ENCODE measurements around the gene TMEM45A. TPM values are rescaled to one million over a fixed set of nuclear protein-coding genes. Genes with fewer than 3 reads are reported as not detected.

Gene TMEM45A
- total and polyA plus RNA-seq, 2 donors (not counting 3 experiments of a cell fraction or from before 2014, with no cell fraction given), result 5.6 to 8.6 TPM

- no peak for DNase-seq (ENCODE audit: low read depth, low spot score)
- no peaks in the 10 kb centered on the region for H3K9me3 ChIP-seq (replicated peaks; ENCODE audit: control insufficient read depth, insufficient read depth, low read length)
- H4K20me1 ChIP-seq (replicated peaks; ENCODE audit: control insufficient read depth, extremely low read depth, insufficient read depth, low read length), result no peaks in the 10 kb centered on the region
- dilution Hi-C loops (cut with MboI; ENCODE audit: extremely low pct_ligation_motif_present, low sequenced_read_pairs), result no loop called here
- TF ChIP-seq POLR2A (IDR thresholded peaks at IDR 0.05; ENCODE audit: low read depth, low read length) (no peak), MAX (IDR thresholded peaks at IDR 0.05; ENCODE audit: insufficient read depth, insufficient read length) (no peak), CTCF (IDR thresholded peaks at IDR 0.05; ENCODE audit: extremely low read depth in 1 of 2, insufficient read depth in 1 of 2, low read depth in 1 of 2, low read length in 2 of 2) (no peak), MYC (IDR thresholded peaks at IDR 0.05; ENCODE audit: low read depth, low read length) (no peak), FOS (IDR thresholded peaks at IDR 0.05; ENCODE audit: borderline replicate concordance, insufficient read depth, low read length) (no peak), EZH2 (IDR thresholded peaks at IDR 0.05; ENCODE audit: borderline replicate concordance, low read depth, low read length, severe bottlenecking) (no peak), POLR2AphosphoS5 (IDR thresholded peaks at IDR 0.05; ENCODE audit: insufficient read depth, low read depth, low read length) (no peak), JUN (IDR thresholded peaks at IDR 0.05; ENCODE audit: borderline replicate concordance, insufficient read depth, insufficient read length, low read depth) (no peak), GATA2 (IDR thresholded peaks at IDR 0.05; ENCODE audit: insufficient read depth, insufficient read length, low read depth, low read length) (no peak)
- H3K4me3 ChIP-seq (replicated peaks in 1 of 3; ENCODE audit: insufficient read depth in 1 of 3, low read depth in 1 of 3, low read length in 3 of 3), result no peak overlapping the region
- POLR2A ChIA-PET, result no interaction called here
- no peak overlapping the region for H2AFZ ChIP-seq (ENCODE audit: low read depth, low read length)
- no peaks in the 10 kb centered on the region for H3K36me3 ChIP-seq (ENCODE audit: control insufficient read depth in 2 of 2, extremely low read depth in 1 of 2, insufficient read depth in 2 of 2, low read length in 2 of 2)
- no peak overlapping the region for H3K27ac ChIP-seq (ENCODE audit: insufficient read depth, low read depth, low read length)
- no peak for FAIRE-seq
- H3K27me3 ChIP-seq (ENCODE audit: control insufficient read depth in 2 of 2, insufficient read depth in 2 of 2, low read length in 2 of 2), result no peaks in the 10 kb centered on the region
- no peaks in the 10 kb centered on the region for H3K79me2 ChIP-seq (ENCODE audit: control insufficient read depth, insufficient read depth, low read length)
- intact Hi-C loops (cut with micrococcal nuclease), result no loop called here
- H3K4me2 ChIP-seq (ENCODE audit: insufficient read depth, low read length), result no peak overlapping the region
- H3K9ac ChIP-seq (replicated peaks; ENCODE audit: extremely low read depth, insufficient read depth, low read length), result no peak overlapping the region
- H3K9me1 ChIP-seq (replicated peaks; ENCODE audit: control insufficient read depth, extremely low read depth, insufficient read depth, low read length), result no peaks in the 10 kb centered on the region
- H3K4me1 ChIP-seq (ENCODE audit: control insufficient read depth, extremely low read depth, insufficient read depth, low read length), result no peaks in the 10 kb centered on the region
- BruUV-seq (replicated peaks), result no TSS peak
- CTCF ChIA-PET, result interaction anchor here (0.8 to 1.1 kb wide), 2 partner anchors 14 to 701 kb away, joined by 3 to 4 read pairs; no protein-coding TSS in a partner anchor
Measured at GRCh38 chr3:100532411-100532810, 40.0 kb downstream of the TMEM45A start.
